Activated CD4-positive, alpha-beta memory T cell treated with anti-CD3 and anti-CD28 coated beads for 36 hours (primary cell): ENCODE measurements around the gene CARNS1. TPM values are rescaled to one million over a fixed set of nuclear protein-coding genes. Genes with fewer than 3 reads are reported as not detected.

Source experiments
- CTCF ChIA-PET: fragments of 350-600 bp; sonication (Branson Sonifier 250); formaldehyde crosslinking; loops from one replicate; lab custom pipeline; 2021; ENCODE audit warnings: antibody characterized with exemption, inconsistent platforms; lab: Charles Lee
- POLR2A ChIA-PET: fragments of 350-600 bp; sonication (Branson Sonifier 250); formaldehyde crosslinking; loops from one replicate; lab custom pipeline; 2021; ENCODE audit warnings: antibody characterized with exemption; lab: Charles Lee
- DNase-seq: peaks from one replicate; pipeline ENCODE4 v3.0.0-alpha.2; 2020
- H3K27ac Mint-ChIP-seq: one replicate; pipeline ENCODE4 v1.8.0; 2021; ENCODE audit warnings: mixed read lengths
- H3K27me3 Mint-ChIP-seq: one replicate; pipeline ENCODE4 v1.8.0; 2021; ENCODE audit warnings: mixed read lengths
- H3K36me3 Mint-ChIP-seq: one replicate; pipeline ENCODE4 v1.8.0; 2021; ENCODE audit warnings: mixed read lengths
- H3K4me1 Mint-ChIP-seq: one replicate; pipeline ENCODE4 v1.8.0; 2021; ENCODE audit warnings: low read depth, mixed read lengths
- H3K4me3 Mint-ChIP-seq: one replicate; pipeline ENCODE4 v1.8.0; 2021; ENCODE audit warnings: mild to moderate bottlenecking, mixed read lengths
- H3K9me3 Mint-ChIP-seq: one replicate; pipeline ENCODE4 v1.8.0; 2021; ENCODE audit warnings: mixed read lengths
- intact Hi-C: fragments of 100-400 bp; cut with micrococcal nuclease; formaldehyde crosslinking; loops from one replicate; pipeline ENCODE4 v1.15.1; 2023
- total RNA-seq, 2 experiments: library from RNA; stranded (reverse); gene quantifications; one replicate each; pipeline ENCODE4 v1.2.3, GENCODE V29; 2021

CARNS1 gene
- total RNA-seq, 2 experiments from 2014 or later: 2.3 to 3.3 TPM

DNA sequence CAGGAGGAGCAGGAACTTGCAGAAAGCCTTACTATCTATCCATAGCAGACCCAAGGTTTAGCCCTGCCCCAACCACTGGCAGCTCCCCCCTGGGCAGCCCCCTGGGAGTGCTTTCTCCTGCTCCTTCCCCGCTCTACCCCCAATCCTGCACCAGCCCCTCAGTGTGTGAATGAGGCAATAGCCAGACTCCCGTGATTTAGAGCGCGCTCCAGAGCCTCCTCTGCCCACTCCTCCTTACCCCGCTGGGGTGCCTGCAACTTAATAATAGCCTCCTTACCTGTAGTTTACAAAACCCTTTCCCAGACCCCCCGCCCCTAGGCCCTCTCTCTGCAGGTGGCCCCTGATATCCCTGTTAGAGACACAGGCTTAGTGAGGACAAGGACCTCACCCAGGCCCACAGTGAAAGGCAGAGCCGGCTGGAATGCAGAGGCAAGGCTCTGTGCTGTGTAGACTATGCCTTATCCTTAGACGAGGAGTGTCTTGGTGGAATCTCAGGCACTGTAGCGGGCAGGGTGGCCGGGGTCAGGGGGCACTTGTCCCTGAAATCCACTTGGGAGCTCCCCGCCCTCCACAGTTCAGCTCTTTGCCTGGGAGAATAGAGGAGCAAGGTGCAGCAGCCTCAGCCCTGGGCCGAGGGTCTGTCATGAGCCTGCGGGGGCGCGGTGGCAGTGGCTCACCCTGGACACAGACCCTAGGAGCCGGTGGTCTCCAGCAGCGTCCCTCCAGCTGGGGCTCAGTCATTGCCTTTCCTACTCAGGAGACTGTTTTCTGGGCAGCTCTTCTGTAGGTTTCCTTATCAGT is 4.3 kb upstream of the CARNS1 start:
- Mint-ChIP-seq H3K9me3 (no peaks in the 10 kb centered on the region), H3K4me3 (no peak overlapping the region), H3K27ac (peak overlapping the region; percentile 90), H3K4me1 (peaks cover 75% of the 10 kb centered on the region), H3K27me3 (no peaks in the 10 kb centered on the region), H3K36me3 (peaks cover 28% of the 10 kb centered on the region)
- no peak for DNase-seq
- intact Hi-C loops: no loop called here
- ChIA-PET POLR2A (interaction anchor here (1.9 to 2.8 kb wide), 2 partner anchors 8 to 9 kb away, joined by 6 to 19 read pairs; partner anchors contain the start of genes PPP1CA and TBC1D10C), CTCF (interaction anchor here (1.3 kb wide), 1 partner anchor 10 kb away, joined by 4 read pairs; no protein-coding TSS in a partner anchor)

DNA sequence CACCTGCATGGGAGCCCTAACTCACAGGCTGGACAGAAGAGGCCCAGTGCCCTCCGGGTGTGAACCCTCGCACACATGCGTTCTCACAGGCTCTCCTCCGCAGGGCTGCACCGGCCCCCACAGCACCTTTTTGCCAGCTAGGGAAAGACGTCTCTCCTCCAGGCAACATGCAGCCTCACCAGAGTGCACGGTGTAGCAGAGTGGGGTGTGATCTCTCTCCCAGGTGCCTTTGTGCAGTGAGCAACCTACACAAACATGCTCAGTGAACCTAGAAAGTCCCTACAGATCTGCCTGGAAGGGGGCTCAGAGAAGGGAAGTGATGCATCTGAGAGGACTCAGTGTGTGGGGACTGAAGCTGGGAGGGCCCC is 3.7 kb upstream of the CARNS1 start:
- no peaks in the 10 kb centered on the region for H3K27me3 Mint-ChIP-seq
- ChIA-PET POLR2A (interaction anchor here (1.2 to 2.8 kb wide), 5 partner anchors 9 to 59 kb away, joined by 3 to 19 read pairs (median 6); partner anchors contain the start of genes POLD4, PPP1CA, PTPRCAP and RPS6KB2), CTCF (interaction anchor here (1.3 kb wide), 1 partner anchor 11 kb away, joined by 4 read pairs; no protein-coding TSS in a partner anchor)
- peaks cover 23% of the 10 kb centered on the region for H3K36me3 Mint-ChIP-seq
- peaks cover 75% of the 10 kb centered on the region for H3K4me1 Mint-ChIP-seq
- intact Hi-C loops: no loop called here
- peak; percentile 49 for DNase-seq
- H3K4me3 Mint-ChIP-seq: no peak overlapping the region
- no peaks in the 10 kb centered on the region for H3K9me3 Mint-ChIP-seq
- H3K27ac Mint-ChIP-seq: peak overlapping the region; percentile 90

DNA sequence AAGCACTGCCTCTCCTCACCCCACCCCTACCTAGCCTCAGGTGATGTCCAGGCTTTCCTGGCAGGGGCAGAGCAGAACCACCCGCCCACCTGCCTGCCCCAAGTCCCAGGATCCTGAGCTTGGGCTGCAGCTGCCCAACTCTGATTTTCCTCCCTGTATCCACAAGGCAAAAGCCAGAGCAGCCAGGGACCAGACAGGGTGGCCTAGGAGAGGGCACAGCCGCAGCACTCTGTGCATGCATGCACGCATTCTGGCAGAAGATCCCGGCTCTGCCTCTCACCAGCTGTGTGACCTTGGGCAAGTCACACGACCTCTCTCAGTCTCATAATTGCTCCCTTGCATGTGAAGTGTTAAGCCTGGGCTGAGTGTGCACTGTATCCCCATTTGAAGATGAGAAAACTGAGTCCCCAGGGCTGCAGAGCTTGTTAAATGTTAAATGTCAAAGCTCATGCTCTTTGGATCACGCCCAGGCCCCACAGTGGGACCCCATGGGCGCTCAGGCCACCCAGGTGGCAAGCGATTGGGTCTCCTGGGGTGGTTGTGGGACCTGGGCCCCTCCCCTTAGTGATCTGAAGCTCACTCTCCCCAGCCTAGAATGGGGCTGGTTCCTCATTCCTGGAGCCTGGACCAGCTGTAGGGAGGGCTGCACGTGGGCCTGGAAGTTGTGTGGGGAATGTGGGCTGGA is 2.8 kb upstream of the CARNS1 start:
- POLR2A ChIA-PET: interaction anchor here (0.6 to 2.8 kb wide), 7 partner anchors 10 to 72 kb away, joined by 3 to 19 read pairs (median 4); partner anchors contain the start of genes POLD4, PPP1CA, PTPRCAP and RPS6KB2
- no peak overlapping the region for H3K4me3 Mint-ChIP-seq
- DNase-seq: no peak

GRCh38 chr11:67413266-67413849 is 2.1 kb upstream of the CARNS1 start:
- intact Hi-C loops: no loop called here
- no peak for DNase-seq
- H3K4me3 Mint-ChIP-seq: no peak overlapping the region
- ChIA-PET CTCF (interaction anchor here (0.6 to 1.4 kb wide), 4 partner anchors 12 to 55 kb away, joined by 3 to 4 read pairs (median 3); partner anchors contain the start of gene PPP1CA), POLR2A (interaction anchor here (0.6 to 2.8 kb wide), 6 partner anchors 10 to 71 kb away, joined by 3 to 19 read pairs (median 4); partner anchors contain the start of genes PPP1CA, PTPRCAP and TBC1D10C)
- H3K36me3 Mint-ChIP-seq: peaks cover 10% of the 10 kb centered on the region
- no peaks in the 10 kb centered on the region for H3K27me3 Mint-ChIP-seq
- H3K27ac Mint-ChIP-seq: peak overlapping the region; percentile 6
- H3K9me3 Mint-ChIP-seq: no peaks in the 10 kb centered on the region
- peaks cover 73% of the 10 kb centered on the region for H3K4me1 Mint-ChIP-seq

More for the DNA sequence above, 2.8 kb upstream of the CARNS1 start:
- CTCF ChIA-PET: interaction anchor here (1.0 to 1.4 kb wide), 4 partner anchors 11 to 27 kb away, joined by 3 to 4 read pairs (median 4); partner anchors contain the start of gene PPP1CA
- Mint-ChIP-seq H3K27me3 (no peaks in the 10 kb centered on the region), H3K27ac (peak overlapping the region; percentile 90), H3K9me3 (no peaks in the 10 kb centered on the region), H3K36me3 (peaks cover 14% of the 10 kb centered on the region), H3K4me1 (peaks cover 73% of the 10 kb centered on the region)
- intact Hi-C loops: no loop called here

- Mint-ChIP-seq H3K27me3 (no peaks in the 10 kb centered on the region), H3K9me3 (no peaks in the 10 kb centered on the region), H3K27ac (peak overlapping the region; percentile 84), H3K4me1 (peaks cover 62% of the 10 kb centered on the region), H3K4me3 (peak overlapping the region; percentile 58), H3K36me3 (no peaks in the 10 kb centered on the region)
- intact Hi-C loops: loop anchor here (1.0 kb wide), 1 partner anchor 90 kb away; no protein-coding TSS in a partner anchor
- POLR2A ChIA-PET: interaction anchor here (0.7 to 1.9 kb wide), 3 partner anchors 12 to 20 kb away, joined by 3 to 8 read pairs (median 3); partner anchors contain the start of gene PTPRCAP
- peak; percentile 76 for DNase-seq
- CTCF ChIA-PET: interaction anchor here (1.1 to 1.2 kb wide), 3 partner anchors 15 to 25 kb away, joined by 3 to 7 read pairs (median 3); partner anchors contain the start of genes PPP1CA and RAD9A
These were observed 1.2 kb downstream of the CARNS1 start for GRCh38 chr11:67416416-67417335.

GRCh38 chr11:67417425-67417824 is 1.9 kb downstream of the CARNS1 start:
- Mint-ChIP-seq H3K4me1 (peaks cover 54% of the 10 kb centered on the region), H3K27me3 (no peaks in the 10 kb centered on the region), H3K27ac (peak overlapping the region; percentile 84), H3K9me3 (no peaks in the 10 kb centered on the region), H3K36me3 (no peaks in the 10 kb centered on the region), H3K4me3 (no peak overlapping the region)
- DNase-seq: no peak
- CTCF ChIA-PET: interaction anchor here (1.1 to 2.3 kb wide), 5 partner anchors 12 to 66 kb away, joined by 3 to 6 read pairs (median 3); partner anchors contain the start of genes PPP1CA and RAD9A
- intact Hi-C loops: loop anchor here (1.0 kb wide), 1 partner anchor 89 kb away; no protein-coding TSS in a partner anchor
- POLR2A ChIA-PET: interaction anchor here (0.7 to 1.6 kb wide), 3 partner anchors 10 to 20 kb away, joined by 3 to 7 read pairs (median 3); partner anchors contain the start of gene PTPRCAP

DNA sequence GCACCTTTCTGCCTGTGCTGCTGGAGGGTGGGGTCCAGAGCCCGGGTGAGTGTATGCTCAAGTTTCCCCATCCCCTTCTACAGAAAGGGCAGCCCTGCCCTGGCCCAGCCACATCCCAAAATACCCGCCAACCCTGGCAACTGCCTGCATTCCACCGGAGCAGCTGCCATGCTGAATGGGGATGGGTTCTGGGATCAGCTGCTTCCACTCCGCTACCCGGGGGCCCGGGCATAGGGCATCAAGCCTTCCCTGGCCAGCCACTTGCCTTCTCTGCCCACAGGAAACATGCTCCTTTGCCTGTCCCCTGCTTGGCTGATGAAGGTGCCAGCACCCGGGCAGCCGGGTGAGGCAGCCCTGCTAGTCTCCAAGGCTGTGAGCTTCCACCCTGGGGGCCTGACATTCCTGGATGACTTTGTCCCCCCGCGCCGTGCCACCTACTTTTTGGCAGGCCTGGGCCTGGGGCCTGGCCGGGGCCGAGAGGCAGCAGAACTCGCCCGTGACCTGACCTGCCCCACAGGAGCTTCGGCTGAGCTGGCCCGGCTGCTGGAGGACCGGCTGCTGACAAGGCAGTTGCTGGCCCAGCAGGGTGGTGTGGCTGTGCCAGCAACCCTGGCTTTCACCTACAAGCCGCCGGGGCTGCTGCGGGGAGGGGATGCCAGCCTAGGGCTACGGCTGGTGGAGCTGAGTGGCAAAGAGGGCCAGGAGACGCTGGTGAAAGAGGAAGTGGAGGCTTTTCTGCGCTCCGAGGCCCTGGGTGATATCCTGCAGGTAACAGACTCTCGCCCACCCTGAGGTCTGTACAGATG is 3.2 kb downstream of the CARNS1 start:
- Mint-ChIP-seq H3K36me3 (no peaks in the 10 kb centered on the region), H3K4me1 (peaks cover 43% of the 10 kb centered on the region), H3K27me3 (no peaks in the 10 kb centered on the region), H3K9me3 (no peaks in the 10 kb centered on the region), H3K27ac (peak overlapping the region; percentile 45), H3K4me3 (peak overlapping the region; percentile 50)
- ChIA-PET POLR2A (interaction anchor here (0.8 to 1.6 kb wide), 8 partner anchors 10 to 66 kb away, joined by 3 to 11 read pairs (median 4); partner anchors contain the start of genes PPP1CA, RPS6KB2 and TBC1D10C), CTCF (interaction anchor here (1.2 to 2.3 kb wide), 4 partner anchors 11 to 68 kb away, joined by 3 to 7 read pairs (median 5); partner anchors contain the start of gene PPP1CA)
- DNase-seq: no peak
- intact Hi-C loops: no loop called here

DNA sequence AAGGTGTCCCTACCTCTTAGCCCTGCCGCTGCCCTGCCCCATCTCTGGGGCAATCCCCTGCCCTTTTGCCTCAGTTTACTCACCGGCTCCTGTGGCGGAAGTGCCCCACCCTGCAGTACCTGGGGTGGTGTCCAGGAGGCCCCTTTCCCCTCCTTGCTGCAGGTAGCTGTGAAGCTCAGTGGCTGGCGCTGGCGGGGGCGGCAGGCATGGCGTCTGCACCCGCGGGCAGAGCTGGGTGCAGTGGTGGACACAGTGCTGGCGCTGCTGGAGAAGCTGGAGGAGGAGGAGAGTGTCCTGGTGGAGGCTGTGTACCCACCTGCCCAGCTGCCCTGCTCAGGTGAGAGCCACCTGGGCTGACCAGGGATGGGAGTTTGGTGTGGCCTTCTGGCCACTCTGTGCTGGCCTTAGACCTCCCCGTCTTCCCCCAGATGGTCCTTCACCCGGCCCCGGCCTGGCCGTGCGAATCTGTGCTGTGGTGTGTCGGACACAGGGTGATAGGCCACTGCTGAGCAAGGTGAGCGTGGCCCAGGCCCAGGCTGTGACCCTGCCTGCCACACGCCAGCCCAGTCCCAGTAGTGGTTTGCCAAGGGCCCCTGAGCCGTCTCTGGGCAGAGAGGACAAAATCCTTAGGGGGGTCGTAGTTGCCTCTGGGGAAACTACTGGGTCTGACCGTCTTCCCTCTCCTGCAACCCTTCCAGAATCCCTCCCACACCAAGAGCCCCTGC is 4.0 kb downstream of the CARNS1 start:
- POLR2A ChIA-PET: interaction anchor here (0.8 to 1.9 kb wide), 10 partner anchors 8 to 65 kb away, joined by 3 to 21 read pairs (median 5); partner anchors contain the start of genes PPP1CA, PTPRCAP, RPS6KB2 and TMEM134
- Mint-ChIP-seq H3K4me1 (peaks cover 43% of the 10 kb centered on the region), H3K27me3 (no peaks in the 10 kb centered on the region), H3K4me3 (peak overlapping the region; percentile 74), H3K9me3 (no peaks in the 10 kb centered on the region), H3K27ac (peak overlapping the region; percentile 51), H3K36me3 (no peaks in the 10 kb centered on the region)
- DNase-seq: no peak
- CTCF ChIA-PET: interaction anchor here (0.9 to 2.3 kb wide), 6 partner anchors 12 to 68 kb away, joined by 3 to 6 read pairs (median 4); no protein-coding TSS in a partner anchor
- intact Hi-C loops: loop anchor here (1.0 to 2.0 kb wide), 2 partner anchors 9 to 17 kb away; partner anchors contain the start of gene RPS6KB2

DNA sequence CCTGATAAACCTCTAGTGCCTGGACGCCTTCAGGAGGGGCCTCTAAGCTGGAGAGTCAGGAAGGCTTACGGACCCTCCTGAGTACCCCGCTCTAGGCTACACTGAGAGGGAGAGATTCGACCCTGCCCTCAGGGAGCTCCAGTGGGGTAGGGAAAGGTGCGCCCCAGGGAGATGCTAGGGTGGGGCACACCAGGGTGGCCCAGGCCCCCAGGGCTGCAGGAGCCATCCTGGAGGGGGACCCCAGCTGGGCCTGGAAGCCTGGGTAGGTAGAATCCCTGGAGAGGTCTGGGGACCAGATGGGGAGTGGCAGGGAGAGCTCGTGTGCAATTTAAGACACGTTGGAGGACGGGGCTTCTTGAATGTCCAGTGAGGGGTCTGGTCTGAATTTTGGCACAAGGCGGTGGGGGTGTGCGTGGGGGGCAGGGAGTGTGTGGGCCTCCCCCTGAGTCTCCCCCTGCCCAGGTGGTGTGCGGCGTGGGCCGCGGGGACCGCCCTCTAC is 4.7 kb downstream of the CARNS1 start:
- POLR2A ChIA-PET: interaction anchor here (0.6 to 1.9 kb wide), 10 partner anchors 9 to 64 kb away, joined by 3 to 21 read pairs (median 6); partner anchors contain the start of genes CORO1B, PTPRCAP and TMEM134
- no peaks in the 10 kb centered on the region for H3K27me3 Mint-ChIP-seq
- intact Hi-C loops: loop anchor here (1.0 to 2.0 kb wide), 2 partner anchors 8 to 17 kb away; partner anchors contain the start of gene RPS6KB2
- H3K36me3 Mint-ChIP-seq: no peaks in the 10 kb centered on the region
- no peak for DNase-seq
- H3K4me1 Mint-ChIP-seq: peaks cover 42% of the 10 kb centered on the region
- CTCF ChIA-PET: interaction anchor here (0.7 to 1.6 kb wide), 7 partner anchors 13 to 64 kb away, joined by 3 to 8 read pairs (median 3); partner anchors contain the start of genes PPP1CA and TBC1D10C
- H3K27ac Mint-ChIP-seq: peak overlapping the region; percentile 69
- no peaks in the 10 kb centered on the region for H3K9me3 Mint-ChIP-seq
- peak overlapping the region; percentile 74 for H3K4me3 Mint-ChIP-seq
